ENCODE data around the gene LUC7L3.

DNA sequence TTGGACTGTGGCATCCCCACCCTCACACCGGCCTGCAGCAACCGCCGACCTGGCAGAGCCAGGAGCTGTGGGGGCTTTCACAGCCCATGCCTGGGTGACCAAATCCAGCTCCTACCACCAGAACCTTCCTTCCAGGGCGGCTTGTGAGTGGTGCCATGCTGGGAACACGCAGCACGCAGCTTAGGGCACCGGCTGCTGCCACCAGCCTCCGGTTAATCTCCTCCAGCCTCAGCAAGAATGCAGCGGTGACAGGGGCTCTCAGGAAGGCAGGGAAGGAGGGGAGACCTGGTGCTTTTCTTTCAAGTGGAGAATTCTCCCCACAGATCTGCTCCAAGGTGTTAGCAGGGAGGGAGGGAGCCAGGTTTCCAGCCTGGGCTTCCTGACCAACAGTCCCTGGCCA lies 80.2 kb downstream of the LUC7L3 start:
- TF ChIP-seq POLR2AphosphoS5 (IDR thresholded peaks at IDR 0.05; ENCODE audit: low read depth, low read length) = no peak
- TF ChIP-seq, protein P1, sequence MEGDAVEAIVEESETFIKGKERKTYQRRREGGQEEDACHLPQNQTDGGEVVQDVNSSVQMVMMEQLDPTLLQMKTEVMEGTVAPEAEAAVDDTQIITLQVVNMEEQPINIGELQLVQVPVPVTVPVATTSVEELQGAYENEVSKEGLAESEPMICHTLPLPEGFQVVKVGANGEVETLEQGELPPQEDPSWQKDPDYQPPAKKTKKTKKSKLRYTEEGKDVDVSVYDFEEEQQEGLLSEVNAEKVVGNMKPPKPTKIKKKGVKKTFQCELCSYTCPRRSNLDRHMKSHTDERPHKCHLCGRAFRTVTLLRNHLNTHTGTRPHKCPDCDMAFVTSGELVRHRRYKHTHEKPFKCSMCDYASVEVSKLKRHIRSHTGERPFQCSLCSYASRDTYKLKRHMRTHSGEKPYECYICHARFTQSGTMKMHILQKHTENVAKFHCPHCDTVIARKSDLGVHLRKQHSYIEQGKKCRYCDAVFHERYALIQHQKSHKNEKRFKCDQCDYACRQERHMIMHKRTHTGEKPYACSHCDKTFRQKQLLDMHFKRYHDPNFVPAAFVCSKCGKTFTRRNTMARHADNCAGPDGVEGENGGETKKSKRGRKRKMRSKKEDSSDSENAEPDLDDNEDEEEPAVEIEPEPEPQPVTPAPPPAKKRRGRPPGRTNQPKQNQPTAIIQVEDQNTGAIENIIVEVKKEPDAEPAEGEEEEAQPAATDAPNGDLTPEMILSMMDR (CRISPR knock-in tag; IDR thresholded peaks at IDR 0.05) = no peak
- TF ChIP-seq, protein P2, sequence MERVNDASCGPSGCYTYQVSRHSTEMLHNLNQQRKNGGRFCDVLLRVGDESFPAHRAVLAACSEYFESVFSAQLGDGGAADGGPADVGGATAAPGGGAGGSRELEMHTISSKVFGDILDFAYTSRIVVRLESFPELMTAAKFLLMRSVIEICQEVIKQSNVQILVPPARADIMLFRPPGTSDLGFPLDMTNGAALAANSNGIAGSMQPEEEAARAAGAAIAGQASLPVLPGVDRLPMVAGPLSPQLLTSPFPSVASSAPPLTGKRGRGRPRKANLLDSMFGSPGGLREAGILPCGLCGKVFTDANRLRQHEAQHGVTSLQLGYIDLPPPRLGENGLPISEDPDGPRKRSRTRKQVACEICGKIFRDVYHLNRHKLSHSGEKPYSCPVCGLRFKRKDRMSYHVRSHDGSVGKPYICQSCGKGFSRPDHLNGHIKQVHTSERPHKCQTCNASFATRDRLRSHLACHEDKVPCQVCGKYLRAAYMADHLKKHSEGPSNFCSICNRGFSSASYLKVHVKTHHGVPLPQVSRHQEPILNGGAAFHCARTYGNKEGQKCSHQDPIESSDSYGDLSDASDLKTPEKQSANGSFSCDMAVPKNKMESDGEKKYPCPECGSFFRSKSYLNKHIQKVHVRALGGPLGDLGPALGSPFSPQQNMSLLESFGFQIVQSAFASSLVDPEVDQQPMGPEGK (CRISPR knock-in tag; IDR thresholded peaks at IDR 0.05) = no peak
- TF ChIP-seq, protein P3, sequence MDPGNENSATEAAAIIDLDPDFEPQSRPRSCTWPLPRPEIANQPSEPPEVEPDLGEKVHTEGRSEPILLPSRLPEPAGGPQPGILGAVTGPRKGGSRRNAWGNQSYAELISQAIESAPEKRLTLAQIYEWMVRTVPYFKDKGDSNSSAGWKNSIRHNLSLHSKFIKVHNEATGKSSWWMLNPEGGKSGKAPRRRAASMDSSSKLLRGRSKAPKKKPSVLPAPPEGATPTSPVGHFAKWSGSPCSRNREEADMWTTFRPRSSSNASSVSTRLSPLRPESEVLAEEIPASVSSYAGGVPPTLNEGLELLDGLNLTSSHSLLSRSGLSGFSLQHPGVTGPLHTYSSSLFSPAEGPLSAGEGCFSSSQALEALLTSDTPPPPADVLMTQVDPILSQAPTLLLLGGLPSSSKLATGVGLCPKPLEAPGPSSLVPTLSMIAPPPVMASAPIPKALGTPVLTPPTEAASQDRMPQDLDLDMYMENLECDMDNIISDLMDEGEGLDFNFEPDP (CRISPR knock-in tag; conservative IDR thresholded peaks at IDR 0.05) = no peak
